HG03135 (cell line): ENCODE data around the gene JADE3.

Source experiments
- ATAC-seq: cut with Tn5 transposase; IDR thresholded peaks from one replicate; pipeline ENCODE4 v1.9.1; 2021; ENCODE audit warnings: mild to moderate bottlenecking, moderate library complexity; ENCODE audit not compliant: unreplicated experiment

Gene JADE3

GRCh38 chrX:46992070-46992469 lies 79.8 kb downstream of the JADE3 start:
- no peak for ATAC-seq

GRCh38 chrX:46994096-46994495 lies 81.9 kb downstream of the JADE3 start:
- no peak for ATAC-seq

GRCh38 chrX:47012131-47012530 lies 99.9 kb downstream of the JADE3 start:
- no peak for ATAC-seq

- no peak for ATAC-seq
Observed at GRCh38 chrX:47026198-47026597, 114.0 kb downstream of the JADE3 start.

GRCh38 chrX:47030339-47030738 lies 118.1 kb downstream of the JADE3 start:
- ATAC-seq: no peak

- no peak for ATAC-seq
Observed at GRCh38 chrX:47047989-47048388, 135.8 kb downstream of the JADE3 start.

- no peak for ATAC-seq
Observed at GRCh38 chrX:47059142-47059874, 147.1 kb downstream of the JADE3 start.

GRCh38 chrX:47060708-47061107 lies 148.5 kb downstream of the JADE3 start:
- ATAC-seq: no peak

- ATAC-seq: no peak
Observed at GRCh38 chrX:47061238-47061919, 149.2 kb downstream of the JADE3 start.

GRCh38 chrX:47063179-47063578 lies 151.0 kb downstream of the JADE3 start:
- no peak for ATAC-seq

- no peak for ATAC-seq
Observed at GRCh38 chrX:47068214-47068613, 156.0 kb downstream of the JADE3 start.

GRCh38 chrX:47068720-47069119 lies 156.5 kb downstream of the JADE3 start:
- ATAC-seq: no peak

GRCh38 chrX:47078129-47079043 lies 166.2 kb downstream of the JADE3 start, which contains the start of gene RGN:
Gene RGN, plus strand, starts transcription at chrX:47078443. Its CDS starts 2,702 bp downstream, at chrX:47081145.
- ATAC-seq: no peak

GRCh38 chrX:47080215-47080914 lies 168.1 kb downstream of the JADE3 start:
- ATAC-seq: no peak

- no peak for ATAC-seq
Observed at GRCh38 chrX:47080915-47081236, 168.7 kb downstream of the JADE3 start.

- ATAC-seq: no peak
Observed at GRCh38 chrX:47091149-47091775, 179.0 kb downstream of the JADE3 start.

GRCh38 chrX:47093248-47093647 lies 181.0 kb downstream of the JADE3 start:
- no peak for ATAC-seq

GRCh38 chrX:47093860-47094259 lies 181.6 kb downstream of the JADE3 start:
- ATAC-seq: no peak

- no peak for ATAC-seq
Observed at GRCh38 chrX:47097018-47097417, 184.8 kb downstream of the JADE3 start.

GRCh38 chrX:47098338-47099094 lies 186.3 kb downstream of the JADE3 start:
- no peak for ATAC-seq
